Coronary artery (tissue), 2 donors: ENCODE data around the gene ZGPAT.

Experiments
- DNase-seq: peaks from one replicate; pipeline ENCODE4 v3.0.0-alpha.2; 2017; ENCODE audit warnings: low spot score
- H3K27ac ChIP-seq, 2 donors: fragments of 200-600 bp; sonication (generic); one replicate each; pipeline ENCODE4 v1.5.1; 2016 to 2019
- H3K4me3 ChIP-seq: fragments of 200-600 bp; sonication (generic); 2 replicates; pipeline ENCODE4 v1.5.1; 2016; ENCODE audit warnings: mild to moderate bottlenecking, moderate library complexity
- CTCF ChIP-seq: fragments of 200-600 bp; sonication (generic); IDR thresholded peaks from one replicate; pipeline ENCODE4 v1.5.1; 2019; ENCODE audit warnings: antibody characterized with exemption

Gene ZGPAT

DNA sequence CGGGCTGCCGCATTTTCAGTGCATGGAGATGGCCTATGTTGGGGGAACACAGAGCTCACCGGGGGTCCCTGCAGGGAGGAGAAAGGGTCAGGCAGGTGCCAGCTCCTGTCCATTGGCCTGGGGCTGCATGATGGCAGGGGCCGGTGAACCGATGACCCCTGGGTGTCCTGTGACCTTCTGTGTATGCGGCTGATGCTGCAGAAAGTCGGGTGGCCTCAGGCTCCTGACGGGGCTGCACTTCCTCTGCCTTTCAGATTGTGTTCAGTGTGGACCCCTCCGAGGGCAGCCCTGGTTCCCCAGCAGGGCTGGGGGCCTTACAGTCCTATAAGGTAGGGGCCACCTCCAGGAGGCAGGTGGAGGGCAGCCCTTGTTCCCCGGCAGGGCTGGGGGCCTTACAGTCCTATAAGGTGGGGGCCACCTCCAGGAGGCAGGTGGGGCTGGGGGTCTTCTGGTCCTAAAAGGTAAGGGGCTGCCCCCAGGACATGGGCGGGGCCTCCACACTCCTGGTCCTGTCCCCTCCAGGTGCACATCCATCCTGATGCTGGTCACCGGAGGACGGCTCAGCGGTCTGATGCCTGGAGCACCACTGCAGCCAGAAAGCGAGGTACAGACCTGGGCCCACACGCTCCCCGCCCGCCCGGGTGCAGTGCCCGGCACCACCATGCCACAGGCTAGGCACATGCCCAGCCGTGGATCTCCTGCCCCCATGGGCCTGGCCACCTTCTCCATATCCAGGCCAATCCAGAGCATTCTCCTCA is 22.4 kb upstream of the ZGPAT start:
- TF ChIP-seq CTCF, result no peak
- no peak for DNase-seq
- peak overlapping the region; percentile 68 to 81 for H3K27ac ChIP-seq
- H3K4me3 ChIP-seq, result no peak overlapping the region

DNA sequence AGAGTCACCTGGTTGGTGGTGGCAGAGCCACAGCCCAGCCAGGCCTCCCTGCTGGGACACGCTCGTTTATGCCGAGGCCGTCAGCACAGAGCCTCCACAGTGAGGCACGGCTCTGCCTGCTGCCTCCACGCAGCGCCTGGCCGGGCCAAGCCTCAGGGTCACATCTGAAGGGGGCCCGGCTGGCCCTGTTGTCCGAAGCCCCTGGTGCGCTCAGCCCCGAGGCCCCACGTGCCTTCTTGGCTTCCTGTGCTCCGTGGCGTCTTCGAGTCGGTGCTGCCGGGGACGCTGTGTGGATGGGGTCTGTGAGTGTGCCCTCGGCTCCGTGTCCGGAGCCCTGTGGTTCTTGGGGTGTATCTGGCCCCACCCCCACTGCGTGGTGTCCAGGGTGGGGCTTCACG is 21.7 kb upstream of the ZGPAT start:
- H3K27ac ChIP-seq, result peak overlapping the region; percentile 68 to 81
- DNase-seq, result no peak
- TF ChIP-seq CTCF, result no peak
- peak overlapping the region; percentile 19 for H3K4me3 ChIP-seq

DNA sequence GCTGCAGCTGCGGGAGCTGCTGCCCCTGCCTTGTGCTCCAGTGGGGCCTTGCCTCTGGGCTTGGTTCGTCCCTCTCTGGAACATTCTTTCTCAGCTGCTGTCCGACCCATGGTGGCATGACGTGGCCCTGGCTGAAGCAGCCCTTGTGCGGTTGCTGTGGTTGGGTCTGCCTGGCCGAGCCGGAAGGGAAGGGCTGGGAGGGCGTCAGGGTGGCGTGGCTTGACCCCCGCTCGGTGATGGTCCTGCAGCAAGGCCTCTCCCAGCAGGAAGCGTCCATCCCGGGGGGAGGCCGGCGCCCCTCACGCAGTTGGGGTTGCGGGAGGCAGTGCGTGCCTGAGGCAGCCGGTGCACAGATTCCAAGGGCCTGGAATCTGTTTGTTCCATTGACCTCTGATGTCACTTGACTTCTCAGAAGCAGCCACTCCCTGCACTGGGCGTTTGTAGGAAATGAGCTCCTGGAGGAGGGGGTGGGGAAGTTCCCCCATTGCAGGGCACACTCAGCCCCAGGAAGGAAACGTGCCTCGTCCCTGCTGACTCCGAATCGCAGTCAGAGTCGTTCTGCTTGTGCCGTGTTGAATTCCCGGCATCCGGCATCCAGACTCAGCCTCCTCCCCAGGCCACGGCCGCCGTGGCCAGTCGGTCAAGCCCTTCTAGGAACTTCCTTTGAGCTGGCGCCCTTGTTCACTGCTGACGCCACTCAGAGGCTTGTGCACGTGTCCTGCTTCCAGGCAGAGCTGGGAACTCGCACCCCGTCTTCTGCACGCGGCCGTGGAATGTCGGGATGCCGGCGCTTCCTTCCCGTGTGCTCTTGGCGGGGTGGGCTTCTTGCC is 21.1 kb upstream of the ZGPAT start:
- Histone ChIP-seq H3K4me3 (peak overlapping the region; percentile 19), H3K27ac (peak overlapping the region; percentile 68 to 81)
- TF ChIP-seq CTCF, result no peak
- no peak for DNase-seq

DNA sequence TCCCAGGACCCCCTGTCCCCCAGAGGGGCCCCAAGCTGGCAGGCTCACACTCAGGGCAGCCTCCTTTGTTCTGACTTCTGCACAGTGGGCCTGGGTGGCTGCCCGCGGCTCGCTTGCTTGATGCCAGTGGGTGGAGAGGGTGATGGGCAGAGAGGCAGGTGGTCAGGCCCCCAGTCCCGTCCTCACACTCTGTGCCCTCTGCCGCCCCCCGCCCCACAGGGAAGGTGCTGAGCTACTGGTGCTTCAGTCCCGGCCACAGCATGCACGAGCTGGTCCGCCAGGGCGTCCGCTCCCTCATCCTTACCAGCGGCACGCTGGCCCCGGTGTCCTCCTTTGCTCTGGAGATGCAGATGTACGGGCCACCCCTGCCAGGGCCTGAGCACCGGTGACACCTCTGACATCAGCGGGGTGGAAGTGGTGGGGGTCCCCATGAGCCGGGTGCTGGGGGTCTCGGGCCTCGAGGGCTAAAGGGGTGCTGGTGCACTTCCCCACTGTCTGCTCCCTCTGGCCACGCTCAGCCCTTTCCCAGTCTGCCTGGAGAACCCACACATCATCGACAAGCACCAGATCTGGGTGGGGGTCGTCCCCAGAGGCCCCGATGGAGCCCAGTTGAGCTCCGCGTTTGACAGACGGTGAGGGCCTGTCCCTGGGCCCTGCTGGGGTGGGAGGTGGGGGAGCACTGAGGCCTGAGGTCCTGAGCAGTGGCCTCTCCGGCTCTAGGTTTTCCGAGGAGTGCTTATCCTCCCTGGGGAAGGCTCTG is 20.2 kb upstream of the ZGPAT start:
- Histone ChIP-seq H3K27ac (peak overlapping the region; percentile 68 to 81), H3K4me3 (peak overlapping the region; percentile 19)
- no peak for DNase-seq
- TF ChIP-seq CTCF, result no peak

- H3K4me3 ChIP-seq, result no peak overlapping the region
- TF ChIP-seq CTCF, result no peak
- H3K27ac ChIP-seq, result peak overlapping the region; percentile 68 to 81
- no peak for DNase-seq
These were observed 19.4 kb upstream of the ZGPAT start for GRCh38 chr20:63688228-63689045.
